HAP-1 (cell line): ENCODE measurements around the gene E2F4.

Experiments
- DNase-seq, 2 experiments: peaks; one replicate each; pipeline ENCODE4 v3.0.0-alpha.2; 2016 to 2020; ENCODE audit warnings: low spot score in 2 of 2
- H3K27me3 ChIP-seq: fragments of 250-450 bp; sonication (Bioruptor Pico); 2 replicates; pipeline ENCODE4 v1.5.1; 2020; ENCODE audit warnings: low read depth, mild to moderate bottlenecking, moderate library complexity
- H3K36me3 ChIP-seq: fragments of 250-450 bp; sonication (Bioruptor Pico); replicated peaks from 2 replicates; pipeline ENCODE4 v1.5.1; 2020; ENCODE audit warnings: mild to moderate bottlenecking
- H3K4me1 ChIP-seq: fragments of 250-450 bp; sonication (Bioruptor Pico); 2 replicates; pipeline ENCODE4 v1.5.1; 2020; ENCODE audit warnings: mild to moderate bottlenecking
- H3K4me3 ChIP-seq: fragments of 250-450 bp; sonication (Bioruptor Pico); 2 replicates; pipeline ENCODE4 v1.5.1; 2020; ENCODE audit warnings: mild to moderate bottlenecking, moderate library complexity
- H3K9me3 ChIP-seq: fragments of 250-450 bp; sonication (Bioruptor Pico); 2 replicates; pipeline ENCODE4 v1.5.1; 2020; ENCODE audit warnings: mild to moderate bottlenecking, moderate library complexity
- in situ Hi-C: fragments of 300-500 bp; cut with MboI; formaldehyde crosslinking; loops from 3 replicates; pipeline ENCODE4 v1.14.3; 2020; ENCODE audit warnings: low sequenced_read_pairs, inconsistent platforms, mixed read lengths

Gene E2F4

DNA sequence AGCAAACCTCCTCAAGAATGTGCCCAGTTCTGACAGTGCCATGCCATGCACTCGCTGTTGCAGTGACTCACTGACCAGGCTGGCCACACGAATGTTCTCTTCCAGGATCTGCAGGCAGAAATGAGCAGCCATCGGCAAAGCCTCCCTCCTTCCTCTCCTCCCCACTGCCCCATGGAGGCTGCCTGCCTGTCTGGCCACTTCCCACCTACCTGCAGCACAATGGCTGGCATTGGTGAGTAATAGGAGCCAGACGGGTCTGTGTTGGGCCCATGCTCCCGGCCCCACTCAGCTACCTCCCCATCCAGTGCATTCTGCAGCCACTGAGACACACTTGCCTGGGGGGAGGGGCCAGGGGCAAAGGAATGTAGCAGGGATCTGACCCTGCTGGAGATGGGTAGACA is 5.4 kb upstream of the E2F4 start:
- peaks cover 6% of the 10 kb centered on the region; the same call in 1 of the 2 replicates for H3K4me1 ChIP-seq
- in situ Hi-C loops, result no loop called here
- H3K4me3 ChIP-seq, result no peak overlapping the region
- H3K27me3 ChIP-seq, result no peaks in the 10 kb centered on the region
- no peaks in the 10 kb centered on the region for H3K9me3 ChIP-seq
- no peak for DNase-seq
- H3K36me3 ChIP-seq, result no peaks in the 10 kb centered on the region

DNA sequence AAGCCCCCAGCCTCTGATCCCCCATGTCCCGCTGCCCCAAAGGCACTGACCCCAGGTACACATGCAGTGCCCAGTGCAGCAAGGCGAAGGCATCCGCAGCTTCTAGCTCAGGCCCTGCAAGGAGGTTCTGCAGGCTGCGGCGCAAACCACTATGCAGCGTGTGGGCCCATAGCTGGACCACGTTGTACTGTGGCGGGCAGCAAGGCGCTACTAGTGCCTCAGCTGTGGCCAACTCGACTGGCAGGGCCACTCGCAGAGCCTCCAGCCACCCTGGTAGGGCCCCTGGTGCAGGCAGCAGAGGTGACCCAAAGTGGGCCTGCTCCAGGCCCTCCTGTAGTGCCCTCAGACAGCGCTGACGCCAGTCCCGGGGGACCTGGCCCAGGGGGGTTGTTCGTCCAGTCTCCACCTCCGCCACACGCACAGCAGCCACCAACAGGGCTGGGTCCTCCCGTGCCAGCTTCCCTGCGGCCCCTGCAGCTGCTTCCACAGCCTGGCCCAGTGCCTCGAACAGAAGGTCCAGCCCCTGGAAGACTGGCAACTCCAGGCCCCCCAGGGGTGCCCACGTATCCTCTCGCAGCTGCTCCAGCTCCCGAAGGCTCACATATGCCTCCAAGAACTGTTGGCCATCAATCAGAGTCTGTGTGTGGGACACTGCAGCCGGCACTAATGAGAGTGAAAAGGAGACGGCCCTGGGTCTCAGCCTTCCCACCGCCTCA is 4.6 kb upstream of the E2F4 start:
- DNase-seq, result no peak
- no peaks in the 10 kb centered on the region for H3K9me3 ChIP-seq
- peaks cover 8% of the 10 kb centered on the region for H3K4me1 ChIP-seq
- peaks cover 3% of the 10 kb centered on the region; the same call in 1 of the 2 replicates for H3K36me3 ChIP-seq
- H3K4me3 ChIP-seq, result no peak overlapping the region
- in situ Hi-C loops, result no loop called here
- no peaks in the 10 kb centered on the region for H3K27me3 ChIP-seq

DNA sequence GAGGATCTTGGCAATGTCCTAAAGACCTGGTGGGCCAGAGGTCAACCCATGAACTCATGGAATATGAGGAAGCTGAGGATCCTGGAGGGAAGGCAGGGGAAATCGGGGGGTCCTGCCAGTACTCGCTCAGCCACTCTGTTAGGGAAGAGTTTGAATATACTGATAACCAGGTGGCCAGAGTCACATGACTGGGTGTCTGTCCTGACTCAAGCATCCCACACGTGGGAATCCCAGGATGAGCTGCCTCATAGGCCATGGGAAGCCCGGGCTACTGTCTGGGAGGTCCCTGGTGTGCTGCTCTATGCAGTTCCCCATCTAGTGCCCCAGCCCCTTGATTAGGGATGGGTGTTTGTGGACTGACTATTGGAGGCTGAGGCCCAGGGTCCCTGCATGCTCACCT is 3.6 kb upstream of the E2F4 start:
- peaks cover 9% of the 10 kb centered on the region for H3K36me3 ChIP-seq
- DNase-seq, result no peak
- H3K9me3 ChIP-seq, result no peaks in the 10 kb centered on the region
- H3K27me3 ChIP-seq, result no peaks in the 10 kb centered on the region
- in situ Hi-C loops, result no loop called here
- no peak overlapping the region for H3K4me3 ChIP-seq
- H3K4me1 ChIP-seq, result peaks cover 13% of the 10 kb centered on the region

DNA sequence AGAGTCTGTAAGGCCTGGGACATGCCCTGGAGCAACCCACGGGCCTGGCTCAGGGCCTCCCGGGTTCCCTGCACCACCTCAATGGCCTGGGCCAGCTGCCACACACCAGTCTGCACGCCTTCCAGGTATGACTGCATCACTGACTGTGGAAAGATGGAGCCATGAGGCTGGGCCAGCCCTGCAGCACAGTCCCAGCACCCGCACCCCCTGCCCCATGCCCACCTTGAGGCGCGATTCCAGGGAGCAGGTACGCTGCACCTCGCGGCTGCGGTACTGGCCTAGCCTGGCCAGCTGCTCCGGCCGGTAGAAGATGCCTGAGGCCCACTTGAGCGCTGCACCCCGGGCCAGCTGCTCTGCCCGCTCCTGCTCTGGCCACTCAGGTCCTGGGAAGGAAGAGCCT is 3.2 kb upstream of the E2F4 start:
- no peak for DNase-seq
- peaks cover 17% of the 10 kb centered on the region for H3K4me1 ChIP-seq
- peaks cover 14% of the 10 kb centered on the region for H3K36me3 ChIP-seq
- H3K27me3 ChIP-seq, result no peaks in the 10 kb centered on the region
- H3K9me3 ChIP-seq, result no peaks in the 10 kb centered on the region
- no peak overlapping the region for H3K4me3 ChIP-seq
- in situ Hi-C loops, result no loop called here

DNA sequence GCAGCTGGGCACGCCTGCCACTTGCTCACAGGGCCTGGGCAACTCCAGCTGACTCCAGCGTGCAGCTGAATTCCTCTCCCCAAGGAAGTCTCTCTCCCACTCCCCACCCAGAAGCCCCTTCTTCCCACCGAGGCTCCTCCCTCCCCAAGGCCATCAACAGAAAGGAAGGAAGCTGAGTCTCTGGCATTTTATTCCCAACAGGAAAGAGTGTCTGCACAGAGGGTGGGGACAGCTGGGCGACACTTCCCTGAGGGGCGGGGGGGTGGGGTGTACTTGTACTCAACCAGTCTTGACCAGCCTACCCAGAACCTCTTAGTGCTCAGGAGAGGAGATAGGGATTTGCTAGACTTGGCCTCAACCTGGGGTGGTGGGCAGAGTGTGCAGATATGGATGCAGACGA is 1.9 kb upstream of the E2F4 start, which contains the start of gene EXOC3L1:
Gene EXOC3L1 (minus strand): TSS at position 96 of the 400 bp plus-strand sequence. CDS start 460 bp downstream, outside the sequence.
- no peaks in the 10 kb centered on the region for H3K27me3 ChIP-seq
- H3K36me3 ChIP-seq, result peaks cover 26% of the 10 kb centered on the region
- no peak within 1 kb of the TSS for H3K4me3 ChIP-seq
- in situ Hi-C loops, result no loop called here
- H3K9me3 ChIP-seq, result no peaks in the 10 kb centered on the region
- H3K4me1 ChIP-seq, result peaks cover 13% of the 10 kb centered on the region
- no peak for DNase-seq

DNA sequence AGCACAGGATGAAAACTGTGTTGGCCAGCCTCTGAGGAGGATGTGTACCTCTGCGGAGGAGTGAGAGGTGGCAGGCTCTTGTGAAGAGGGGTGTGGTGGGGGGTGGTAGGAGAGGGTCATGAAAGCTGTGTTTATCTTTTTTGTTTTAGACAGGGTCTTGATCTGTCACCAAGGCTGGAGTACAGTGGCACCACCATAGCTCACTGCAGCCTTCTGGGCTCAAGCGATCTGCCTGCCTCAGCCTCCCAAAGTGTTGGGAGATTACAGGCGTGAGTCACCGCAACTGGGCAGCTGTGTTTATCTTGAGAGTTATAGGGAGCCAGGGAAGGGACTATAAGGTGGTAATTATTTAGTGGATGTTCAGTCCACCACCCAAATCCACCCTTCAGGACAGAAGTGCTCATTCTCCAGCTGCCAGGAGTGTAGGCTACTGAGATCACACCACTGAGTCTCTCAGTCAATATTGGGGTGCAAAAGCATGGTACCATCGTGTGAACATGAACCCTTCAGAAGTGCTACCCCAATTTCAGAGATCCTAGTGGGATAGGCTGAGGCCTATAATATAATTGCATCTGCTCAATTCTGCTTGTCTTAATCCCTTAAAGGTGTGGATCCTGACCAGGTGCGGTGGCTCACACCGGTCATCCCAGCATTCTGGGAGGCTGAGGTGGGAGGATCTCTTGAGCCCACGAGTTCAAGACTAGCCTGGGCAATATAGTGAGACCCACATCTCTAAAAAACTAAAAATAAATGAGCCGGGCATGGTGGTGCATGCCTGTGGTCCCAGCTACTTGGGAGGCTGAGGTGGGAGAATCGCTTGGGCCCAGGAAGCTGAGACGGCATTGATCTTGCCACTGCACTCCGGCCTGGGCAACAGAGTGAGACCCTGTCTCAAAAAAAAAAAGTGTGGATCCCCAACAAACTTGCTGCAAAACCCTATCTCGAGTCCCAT is 1.2 kb upstream of the E2F4 start:
- in situ Hi-C loops, result no loop called here

DNA sequence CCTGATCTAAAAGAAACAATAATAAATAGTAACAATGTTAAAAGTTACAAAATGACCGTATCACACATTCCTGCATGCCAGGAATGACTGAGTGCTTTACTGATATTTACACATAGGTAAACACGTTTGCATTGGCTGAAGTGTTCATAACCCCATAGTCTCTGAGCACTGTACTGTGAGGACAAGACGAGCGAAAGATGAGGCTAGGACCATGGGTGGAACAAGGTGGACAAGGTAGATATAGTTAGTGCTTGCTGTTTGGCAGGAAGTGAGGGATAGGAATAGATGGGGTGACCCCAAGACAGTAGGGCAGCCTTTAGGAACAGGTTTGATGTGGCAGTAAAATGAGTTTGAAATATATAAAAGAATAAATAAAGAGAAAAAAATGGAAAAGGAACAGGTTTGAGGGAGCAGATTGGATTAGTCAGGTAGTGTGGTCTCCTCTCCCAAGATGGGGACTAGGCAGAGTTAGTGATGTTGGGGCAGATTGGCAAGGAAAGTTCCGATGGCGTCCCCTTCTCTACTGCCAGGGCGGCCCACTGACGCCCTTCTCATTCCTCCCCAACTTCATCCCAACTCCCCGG is 452 bp upstream of the E2F4 start:
- Histone ChIP-seq H3K36me3 (peaks cover 41% of the 10 kb centered on the region), H3K4me3 (peak overlapping the region; percentile 98), H3K27me3 (no peaks in the 10 kb centered on the region), H3K9me3 (no peaks in the 10 kb centered on the region), H3K4me1 (peaks cover 11% of the 10 kb centered on the region)
- in situ Hi-C loops, result no loop called here
- no peak for DNase-seq

More for the DNA sequence above, 1.2 kb upstream of the E2F4 start:
- H3K36me3 ChIP-seq, result peaks cover 33% of the 10 kb centered on the region
- no peak for DNase-seq
- H3K4me3 ChIP-seq, result no peak overlapping the region; the same call in 1 of the 2 replicates
- H3K4me1 ChIP-seq, result peaks cover 12% of the 10 kb centered on the region
- H3K9me3 ChIP-seq, result no peaks in the 10 kb centered on the region
- H3K27me3 ChIP-seq, result no peaks in the 10 kb centered on the region

DNA sequence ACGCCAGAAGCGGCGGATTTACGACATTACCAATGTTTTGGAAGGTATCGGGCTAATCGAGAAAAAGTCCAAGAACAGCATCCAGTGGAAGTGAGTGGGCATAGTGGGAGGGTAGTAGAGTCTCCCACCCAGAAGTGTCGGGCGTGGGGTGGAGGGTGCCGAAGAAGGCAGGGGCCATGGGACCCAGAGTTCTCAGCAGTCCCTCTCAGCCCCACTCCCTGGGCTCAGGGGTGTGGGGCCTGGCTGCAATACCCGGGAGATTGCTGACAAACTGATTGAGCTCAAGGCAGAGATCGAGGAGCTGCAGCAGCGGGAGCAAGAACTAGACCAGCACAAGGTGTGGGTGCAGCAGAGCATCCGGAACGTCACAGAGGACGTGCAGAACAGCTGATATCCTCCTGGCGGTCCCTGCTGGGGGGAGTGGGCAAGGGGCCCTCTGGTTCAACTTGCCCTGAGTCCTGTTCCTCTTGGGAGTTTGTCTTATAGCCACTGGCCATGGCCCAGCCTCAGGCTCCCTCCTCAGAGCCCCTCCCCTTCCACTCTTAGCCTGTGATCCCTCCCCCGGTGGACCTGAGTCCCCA is 916 bp downstream of the E2F4 start:
- Histone ChIP-seq H3K4me1 (peaks cover 11% of the 10 kb centered on the region), H3K4me3 (peak overlapping the region; percentile 98), H3K36me3 (peaks cover 55% of the 10 kb centered on the region), H3K27me3 (no peaks in the 10 kb centered on the region), H3K9me3 (no peaks in the 10 kb centered on the region)
- DNase-seq, result no peak
- in situ Hi-C loops, result no loop called here

DNA sequence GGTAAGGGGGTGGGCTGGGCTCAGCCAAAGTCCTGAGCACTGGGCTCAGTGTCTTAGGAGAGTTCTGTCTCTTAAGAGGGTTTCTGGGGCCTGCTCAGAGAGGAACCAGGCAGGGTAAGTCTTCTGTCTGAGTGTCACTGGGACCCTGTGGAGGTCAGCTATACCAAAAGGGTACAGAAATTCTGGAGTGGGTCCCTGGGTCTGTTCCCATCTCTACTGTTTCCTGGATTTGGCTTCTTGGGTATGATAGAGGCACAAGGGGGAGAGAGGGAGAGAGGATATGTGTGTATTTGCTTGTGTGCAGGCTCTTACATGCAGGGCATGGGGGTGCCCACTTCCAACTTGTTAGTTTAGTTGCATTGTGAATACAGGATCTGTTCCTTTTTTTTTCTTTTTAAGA is 1.6 kb downstream of the E2F4 start:
- no peak for DNase-seq
- Histone ChIP-seq H3K4me1 (peaks cover 11% of the 10 kb centered on the region), H3K9me3 (no peaks in the 10 kb centered on the region), H3K4me3 (peak overlapping the region; percentile 98), H3K36me3 (peaks cover 61% of the 10 kb centered on the region), H3K27me3 (no peaks in the 10 kb centered on the region)
- in situ Hi-C loops, result no loop called here

DNA sequence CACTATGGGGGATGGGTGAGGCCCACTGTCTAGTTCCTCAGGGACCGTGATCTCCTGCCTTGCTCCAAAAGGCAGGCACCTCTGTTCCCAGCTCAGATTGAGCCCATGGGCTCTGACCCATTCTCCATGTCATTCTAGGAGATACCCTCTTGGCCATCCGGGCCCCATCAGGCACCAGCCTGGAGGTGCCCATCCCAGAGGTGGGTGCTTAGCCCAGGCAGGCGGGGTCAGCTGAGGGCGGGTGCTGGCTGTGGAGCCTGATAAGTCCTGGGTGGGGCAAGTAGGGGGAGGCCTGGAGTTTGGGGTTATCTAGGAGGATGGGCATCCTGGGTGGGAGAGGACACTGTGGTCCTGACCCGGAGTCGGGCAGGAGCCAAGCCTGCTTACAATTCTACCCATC is 2.3 kb downstream of the E2F4 start:
- no peak overlapping the region for H3K4me3 ChIP-seq
- no peaks in the 10 kb centered on the region for H3K9me3 ChIP-seq
- H3K27me3 ChIP-seq, result no peaks in the 10 kb centered on the region
- H3K4me1 ChIP-seq, result peaks cover 11% of the 10 kb centered on the region
- no peak for DNase-seq
- H3K36me3 ChIP-seq, result peaks cover 64% of the 10 kb centered on the region
- in situ Hi-C loops, result no loop called here

DNA sequence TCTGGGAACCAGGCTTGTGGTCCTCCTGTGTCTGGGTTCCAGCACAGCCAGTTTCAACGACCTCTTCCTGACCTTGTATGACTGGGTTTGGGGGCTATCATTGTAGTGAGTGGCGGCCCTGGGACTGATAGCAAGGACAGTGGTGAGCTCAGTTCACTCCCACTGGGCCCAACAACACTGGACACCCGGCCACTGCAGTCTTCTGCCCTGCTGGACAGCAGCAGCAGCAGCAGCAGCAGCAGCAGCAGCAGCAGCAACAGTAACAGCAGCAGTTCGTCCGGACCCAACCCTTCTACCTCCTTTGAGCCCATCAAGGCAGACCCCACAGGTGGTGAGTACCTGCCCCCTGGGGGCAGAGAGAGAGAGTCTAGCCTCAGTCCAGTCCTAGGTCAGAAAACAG is 3.7 kb downstream of the E2F4 start:
- H3K9me3 ChIP-seq, result no peaks in the 10 kb centered on the region
- no peaks in the 10 kb centered on the region for H3K27me3 ChIP-seq
- H3K36me3 ChIP-seq, result peaks cover 71% of the 10 kb centered on the region
- no peak overlapping the region for H3K4me3 ChIP-seq
- in situ Hi-C loops, result no loop called here
- peaks cover 11% of the 10 kb centered on the region for H3K4me1 ChIP-seq
- no peak for DNase-seq

DNA sequence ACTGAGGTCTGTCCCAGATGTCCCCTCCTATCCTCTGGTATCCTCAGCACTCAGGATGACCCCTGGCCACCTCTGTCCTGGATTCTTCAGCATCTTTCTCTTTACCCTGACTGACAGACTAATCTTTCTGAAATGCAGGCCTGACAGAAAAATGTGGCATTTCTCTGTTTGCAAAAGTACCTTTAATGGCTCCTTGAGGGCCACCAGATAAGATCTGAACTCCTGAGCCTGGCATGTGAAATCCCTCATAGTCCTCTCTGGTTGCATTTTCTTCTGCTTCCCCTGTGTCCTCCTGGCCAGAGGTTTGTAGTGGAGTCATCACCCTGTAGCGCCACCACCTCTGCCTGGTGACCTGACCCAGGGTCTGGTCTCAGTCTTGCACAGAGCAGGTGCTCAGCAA is 4.9 kb downstream of the E2F4 start:
- Histone ChIP-seq H3K4me3 (no peak overlapping the region), H3K4me1 (peaks cover 9% of the 10 kb centered on the region), H3K9me3 (no peaks in the 10 kb centered on the region), H3K36me3 (peaks cover 79% of the 10 kb centered on the region), H3K27me3 (no peaks in the 10 kb centered on the region)
- in situ Hi-C loops, result no loop called here
- no peak for DNase-seq

DNA sequence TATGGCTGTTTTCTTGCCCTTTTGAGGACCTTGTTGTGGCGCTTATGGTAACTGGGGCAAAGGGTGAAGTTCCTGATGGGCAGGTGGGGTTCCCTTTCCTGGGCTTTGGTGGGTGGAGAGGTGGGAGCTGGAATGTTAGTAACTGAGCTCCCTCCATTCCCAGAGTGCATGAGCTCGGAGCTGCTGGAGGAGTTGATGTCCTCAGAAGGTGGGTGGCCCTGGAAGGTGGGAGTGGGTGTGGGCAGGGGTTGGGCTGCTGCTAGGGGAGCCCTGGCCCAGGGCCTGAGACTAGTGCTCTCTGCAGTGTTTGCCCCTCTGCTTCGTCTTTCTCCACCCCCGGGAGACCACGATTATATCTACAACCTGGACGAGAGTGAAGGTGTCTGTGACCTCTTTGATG is 5.7 kb downstream of the E2F4 start:
- Histone ChIP-seq H3K27me3 (no peaks in the 10 kb centered on the region), H3K4me3 (no peak overlapping the region), H3K36me3 (peaks cover 82% of the 10 kb centered on the region), H3K9me3 (no peaks in the 10 kb centered on the region), H3K4me1 (peaks cover 9% of the 10 kb centered on the region)
- in situ Hi-C loops, result no loop called here
- no peak for DNase-seq
